ENCODE measurements around the gene BRINP2. TPM values are rescaled to one million over a fixed set of nuclear protein-coding genes. Genes with fewer than 3 reads are reported as not detected.

Gene BRINP2
- polyA plus RNA-seq, 3 donors, result not detected

GRCh38 chr1:177142010-177142409 lies 28.7 kb upstream of the BRINP2 start:
- no peak overlapping the region for H3K27ac ChIP-seq (ENCODE audit: low read depth in 1 of 2, low read length in 2 of 2)
- Mint-ChIP-seq H3K27me3 (ENCODE audit: low read depth in 3 of 3) (no peaks in the 10 kb centered on the region), H3K4me3 (no peak overlapping the region), H3K36me3 (no peaks in the 10 kb centered on the region), H3K9me3 (peaks cover 0 to 10% (median 2%) of the 10 kb centered on the region in 7 donors), H3K27ac (no peak overlapping the region), H3K4me1 (no peaks in the 10 kb centered on the region)
- H3K4me1 ChIP-seq (ENCODE audit: control insufficient read depth in 1 of 2, insufficient read depth in 2 of 2, low read length in 2 of 2), result no peaks in the 10 kb centered on the region
- H3K4me2 ChIP-seq (replicated peaks; ENCODE audit: extremely low read depth, low read length, poor library complexity, severe bottlenecking), result no peak overlapping the region
- WGBS (ENCODE audit: insufficient coverage), result no CpG with 5 or more reads among the region's 1 CpG
- no peaks in the 10 kb centered on the region for H3K9me3 ChIP-seq (replicated peaks in 1 of 2; ENCODE audit: control insufficient read depth in 1 of 2, insufficient read depth in 1 of 2, low read length in 2 of 2)
- no peak overlapping the region for H2AFZ ChIP-seq (ENCODE audit: insufficient read depth, low read depth, low read length, poor library complexity, severe bottlenecking)
- DNase-seq, result no peak
- intact Hi-C loops (cut with micrococcal nuclease), result no loop called here
- H3K79me2 ChIP-seq (ENCODE audit: insufficient read depth, low read length), result no peaks in the 10 kb centered on the region
- no peak overlapping the region for H3K9ac ChIP-seq (ENCODE audit: insufficient read depth, low read length, poor library complexity, severe bottlenecking)
- no peaks in the 10 kb centered on the region for H4K20me1 ChIP-seq (ENCODE audit: insufficient read depth, low read length)
- no peaks in the 10 kb centered on the region for H3K27me3 ChIP-seq (ENCODE audit: control insufficient read depth in 2 of 2, insufficient read depth in 2 of 2, low read length in 2 of 2)
- no peak for TF ChIP-seq CTCF (IDR thresholded peaks at IDR 0.05)
- no peaks in the 10 kb centered on the region for H3K36me3 ChIP-seq (replicated peaks in 1 of 2; ENCODE audit: control insufficient read depth in 1 of 2, insufficient read depth in 2 of 2, low read length in 2 of 2)
- H3K4me3 ChIP-seq (replicated peaks in 1 of 3; ENCODE audit: low read depth in 2 of 3, low read length in 3 of 3), result no peak overlapping the region

GRCh38 chr1:177142791-177143271 lies 27.9 kb upstream of the BRINP2 start:
- WGBS (ENCODE audit: insufficient coverage), result no CpG with 5 or more reads among the region's 4 CpGs

More at GRCh38 chr1:177142791-177143271, 27.9 kb upstream of the BRINP2 start:
- peaks cover 0 to 9% (median 2%) of the 10 kb centered on the region in 7 donors for H3K9me3 Mint-ChIP-seq
- no peak overlapping the region for H3K27ac Mint-ChIP-seq
- DNase-seq, result no peak
- H3K4me1 Mint-ChIP-seq, result no peaks in the 10 kb centered on the region
- no peak overlapping the region for H3K27ac ChIP-seq (ENCODE audit: low read depth in 1 of 2, low read length in 2 of 2)
- no peak for TF ChIP-seq CTCF (IDR thresholded peaks at IDR 0.05)
- no peak overlapping the region for H3K4me3 Mint-ChIP-seq
- H3K4me1 ChIP-seq (ENCODE audit: control insufficient read depth in 1 of 2, insufficient read depth in 2 of 2, low read length in 2 of 2), result no peaks in the 10 kb centered on the region
- H3K4me3 ChIP-seq (replicated peaks in 1 of 3; ENCODE audit: low read depth in 2 of 3, low read length in 3 of 3), result no peak overlapping the region
- H3K36me3 Mint-ChIP-seq, result no peaks in the 10 kb centered on the region
- no peak overlapping the region for H2AFZ ChIP-seq (ENCODE audit: insufficient read depth, low read depth, low read length, poor library complexity, severe bottlenecking)
- H3K9ac ChIP-seq (ENCODE audit: insufficient read depth, low read length, poor library complexity, severe bottlenecking), result no peak overlapping the region
- H3K36me3 ChIP-seq (replicated peaks in 1 of 2; ENCODE audit: control insufficient read depth in 1 of 2, insufficient read depth in 2 of 2, low read length in 2 of 2), result no peaks in the 10 kb centered on the region
- H3K4me2 ChIP-seq (replicated peaks; ENCODE audit: extremely low read depth, low read length, poor library complexity, severe bottlenecking), result no peak overlapping the region
- no peaks in the 10 kb centered on the region for H3K27me3 Mint-ChIP-seq (ENCODE audit: low read depth in 3 of 3)
- H3K27me3 ChIP-seq (ENCODE audit: control insufficient read depth in 2 of 2, insufficient read depth in 2 of 2, low read length in 2 of 2), result no peaks in the 10 kb centered on the region
- no peaks in the 10 kb centered on the region for H3K9me3 ChIP-seq (replicated peaks in 1 of 2; ENCODE audit: control insufficient read depth in 1 of 2, insufficient read depth in 1 of 2, low read length in 2 of 2)
- H3K79me2 ChIP-seq (ENCODE audit: insufficient read depth, low read length), result no peaks in the 10 kb centered on the region
- intact Hi-C loops (cut with micrococcal nuclease), result no loop called here
- no peaks in the 10 kb centered on the region for H4K20me1 ChIP-seq (ENCODE audit: insufficient read depth, low read length)

Data from CD14-positive monocyte (primary cell).